Kidney (tissue), 14 donors: Measurements from ENCODE around the gene GPR152. TPM values are rescaled to one million over a fixed set of nuclear protein-coding genes. Genes with fewer than 3 reads are reported as not detected.

Experiments used
- DNase-seq, 5 donors: peaks; one replicate each; pipeline ENCODE4 v3.0.0-alpha.2; 2013 to 2020
- FAIRE-seq: peaks from 2 replicates; lab custom pipeline; 2012; peaks lifted over from hg19 to GRCh38; lab: Jason Lieb, UNC
- H3K27ac ChIP-seq, 2 donors: one replicate each; pipeline ENCODE4 v1.7.0; 2013; ENCODE audit warnings: low read depth in 2 of 2, low read length in 2 of 2, inconsistent platforms in 1 of 2
- H3K27me3 ChIP-seq: one replicate; pipeline ENCODE4 v1.7.1; 2013; ENCODE audit warnings: low read length, inconsistent platforms; ENCODE audit not compliant: control insufficient read depth, insufficient read depth
- H3K36me3 ChIP-seq, 3 donors: one replicate each; pipeline versions ENCODE4 v1.7.0 to v1.7.1; 2013; ENCODE audit warnings: low read length in 3 of 3, control low read depth in 1 of 3, inconsistent platforms in 1 of 3; ENCODE audit not compliant: insufficient read depth in 3 of 3, control insufficient read depth in 2 of 3
- H3K4me1 ChIP-seq, 3 donors: one replicate each; pipeline versions ENCODE4 v1.7.0 to v1.7.1; 2013; ENCODE audit warnings: low read length in 3 of 3, inconsistent platforms in 1 of 3, low read depth in 1 of 3; ENCODE audit not compliant: control insufficient read depth in 2 of 3, insufficient read depth in 2 of 3
- H3K4me3 ChIP-seq, 3 donors: one replicate each; pipeline versions ENCODE4 v1.7.0 to v1.8.1; 2013; ENCODE audit warnings: low read length in 3 of 3, control low read depth in 1 of 3, inconsistent platforms in 1 of 3
- H3K9ac ChIP-seq, 3 donors: one replicate each; pipeline versions ENCODE4 v1.7.0 to v1.7.1; 2013; ENCODE audit warnings: low read length in 3 of 3, control low read depth in 1 of 3, inconsistent platforms in 1 of 3
- H3K9me3 ChIP-seq, 3 donors: one replicate each; pipeline versions ENCODE4 v1.7.0 to v1.7.1; 2013; ENCODE audit warnings: low read length in 3 of 3, control low read depth in 1 of 3, inconsistent platforms in 1 of 3; ENCODE audit not compliant: control insufficient read depth in 2 of 3, insufficient read depth in 1 of 3
- intact Hi-C: fragments of 100-400 bp; cut with DNase I; formaldehyde crosslinking; loops from one replicate; pipeline ENCODE4 v1.11.1; 2022
- polyA plus RNA-seq: library from polyadenylated mRNA; stranded (reverse); fragments of 350-450 nt; fragmentation: Illumina TruSeq; extraction: RNeasy Lipid Tissue Mini Kit (QIAGEN cat#74804); gene quantifications from one replicate; pipeline ENCODE4 v1.2.3, GENCODE V29; 2014; ENCODE audit warnings: low read depth, low replicate concordance; ENCODE audit not compliant: insufficient read depth
- total RNA-seq: library from RNA; stranded (reverse); fragmentation: NEBNext Ultra II Directional; extraction: Animal tissue kit (Norgen Biotek cat#: 25700); gene quantifications from one replicate; pipeline ENCODE4 v1.2.1, GENCODE V29; 2021
- TF ChIP-seq, protein P1 (sequence below): IDR thresholded peaks from 3 replicates; pipeline ENCODE4 v1.5.1; 2012; ENCODE audit warnings: mild to moderate bottlenecking, moderate library complexity, borderline replicate concordance; ENCODE audit not compliant: insufficient read depth; ENCODE audit errors: extremely low read depth
- donor health status: control.
- donor health status: control.
- donor health status: control.
- donor health status: control.
- donor health status: control.
- donor health status: DM: yes; HTN: yes; CAD: no.
- donor health status: Normal renal cell carcinoma (clear cell type).

Gene GPR152
- total and polyA plus RNA-seq, 2 donors from 2014 or later = not detected

DNA sequence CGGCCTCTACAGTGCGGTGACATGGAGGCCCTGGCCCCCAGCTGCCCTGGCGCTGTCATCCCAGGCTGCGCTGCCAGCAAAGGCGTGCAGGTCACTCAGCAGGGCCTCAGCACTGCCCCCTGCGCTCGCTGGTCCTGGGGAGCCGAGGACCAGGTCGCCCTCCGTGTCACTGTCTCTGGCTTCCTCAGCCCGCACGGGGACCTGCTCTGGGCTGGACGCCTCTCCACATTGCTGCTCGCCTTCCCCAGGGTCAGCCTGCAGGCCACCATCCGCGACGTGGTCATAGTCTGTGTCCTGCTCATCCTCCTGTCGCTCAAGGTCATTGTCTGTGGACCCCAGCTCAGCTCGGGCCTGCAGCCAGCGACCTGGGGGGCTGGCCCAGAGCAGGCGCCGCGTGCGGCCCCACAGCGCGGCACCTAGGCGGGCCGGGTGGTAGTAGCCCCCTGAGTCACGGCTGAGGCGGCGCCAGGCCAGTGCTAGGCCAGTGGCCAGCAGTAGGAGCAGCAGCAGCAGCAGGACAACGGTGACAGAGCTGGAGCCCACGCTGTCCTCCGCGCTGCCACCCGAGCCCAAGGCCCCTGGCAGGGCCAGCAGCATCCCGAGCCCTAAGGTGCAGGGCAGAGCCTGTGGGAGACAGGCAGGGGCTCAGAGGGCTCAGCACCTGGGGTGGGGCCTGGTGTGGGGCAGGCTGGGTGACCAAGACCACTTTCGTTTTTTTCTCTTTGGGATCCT lies 16.6 kb downstream of the GPR152 start:
- H3K9ac ChIP-seq = no peak overlapping the region
- intact Hi-C loops = no loop called here
- H3K4me1 ChIP-seq = peaks cover 0 to 4% (median 0%) of the 10 kb centered on the region in 3 donors
- no peak overlapping the region for H3K27ac ChIP-seq
- FAIRE-seq (no peak), DNase-seq (peak in 1 of 5 donors; percentile 77)
- no peak overlapping the region for H3K4me3 ChIP-seq
- no peaks in the 10 kb centered on the region for H3K27me3 ChIP-seq
- H3K36me3 ChIP-seq = peaks cover 0 to 9% (median 7%) of the 10 kb centered on the region in 3 donors
- H3K9me3 ChIP-seq = no peaks in the 10 kb centered on the region
- TF ChIP-seq, protein P1, sequence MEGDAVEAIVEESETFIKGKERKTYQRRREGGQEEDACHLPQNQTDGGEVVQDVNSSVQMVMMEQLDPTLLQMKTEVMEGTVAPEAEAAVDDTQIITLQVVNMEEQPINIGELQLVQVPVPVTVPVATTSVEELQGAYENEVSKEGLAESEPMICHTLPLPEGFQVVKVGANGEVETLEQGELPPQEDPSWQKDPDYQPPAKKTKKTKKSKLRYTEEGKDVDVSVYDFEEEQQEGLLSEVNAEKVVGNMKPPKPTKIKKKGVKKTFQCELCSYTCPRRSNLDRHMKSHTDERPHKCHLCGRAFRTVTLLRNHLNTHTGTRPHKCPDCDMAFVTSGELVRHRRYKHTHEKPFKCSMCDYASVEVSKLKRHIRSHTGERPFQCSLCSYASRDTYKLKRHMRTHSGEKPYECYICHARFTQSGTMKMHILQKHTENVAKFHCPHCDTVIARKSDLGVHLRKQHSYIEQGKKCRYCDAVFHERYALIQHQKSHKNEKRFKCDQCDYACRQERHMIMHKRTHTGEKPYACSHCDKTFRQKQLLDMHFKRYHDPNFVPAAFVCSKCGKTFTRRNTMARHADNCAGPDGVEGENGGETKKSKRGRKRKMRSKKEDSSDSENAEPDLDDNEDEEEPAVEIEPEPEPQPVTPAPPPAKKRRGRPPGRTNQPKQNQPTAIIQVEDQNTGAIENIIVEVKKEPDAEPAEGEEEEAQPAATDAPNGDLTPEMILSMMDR = no peak

DNA sequence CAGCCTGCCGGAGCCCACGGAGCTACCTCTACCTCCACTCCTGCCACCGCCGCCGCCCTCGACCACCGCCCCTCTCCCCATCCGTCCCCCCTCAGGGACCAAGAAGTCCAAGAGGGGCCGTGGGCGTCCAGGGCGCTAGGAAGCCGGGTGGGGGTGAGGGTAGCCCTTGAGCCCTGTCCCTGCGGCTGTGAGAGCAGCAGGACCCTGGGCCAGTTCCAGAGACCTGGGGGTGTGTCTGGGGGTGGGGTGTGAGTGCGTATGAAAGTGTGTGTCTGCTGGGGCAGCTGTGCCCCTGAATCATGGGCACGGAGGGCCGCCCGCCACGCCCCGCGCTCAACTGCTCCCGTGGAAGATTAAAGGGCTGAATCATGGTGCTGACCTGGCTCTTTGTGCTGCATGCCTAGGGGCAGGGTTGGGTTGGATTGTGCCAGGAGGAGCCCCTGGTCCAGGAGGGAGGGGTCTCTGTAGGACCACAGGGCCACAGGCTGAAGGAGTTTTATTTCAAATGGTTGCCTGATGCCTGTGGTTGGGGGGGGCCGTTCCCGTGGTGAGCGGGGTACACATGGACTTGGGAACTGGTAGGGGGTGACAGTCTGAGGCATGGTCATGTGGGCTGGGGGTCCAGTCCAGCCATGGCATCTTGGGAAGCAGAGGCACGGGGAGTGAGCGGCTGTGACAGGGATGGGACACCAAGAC lies 17.4 kb downstream of the GPR152 start:
- FAIRE-seq = no peak
- Histone ChIP-seq H3K9ac (no peak overlapping the region), H3K4me1 (peaks cover 0 to 4% (median 0%) of the 10 kb centered on the region in 3 donors), H3K36me3 (peaks cover 0 to 9% (median 7%) of the 10 kb centered on the region in 3 donors), H3K9me3 (no peaks in the 10 kb centered on the region), H3K27me3 (no peaks in the 10 kb centered on the region), H3K27ac (no peak overlapping the region), H3K4me3 (no peak overlapping the region)
- DNase-seq = no peak
- TF ChIP-seq, protein P1 = no peak
- intact Hi-C loops = no loop called here

DNA sequence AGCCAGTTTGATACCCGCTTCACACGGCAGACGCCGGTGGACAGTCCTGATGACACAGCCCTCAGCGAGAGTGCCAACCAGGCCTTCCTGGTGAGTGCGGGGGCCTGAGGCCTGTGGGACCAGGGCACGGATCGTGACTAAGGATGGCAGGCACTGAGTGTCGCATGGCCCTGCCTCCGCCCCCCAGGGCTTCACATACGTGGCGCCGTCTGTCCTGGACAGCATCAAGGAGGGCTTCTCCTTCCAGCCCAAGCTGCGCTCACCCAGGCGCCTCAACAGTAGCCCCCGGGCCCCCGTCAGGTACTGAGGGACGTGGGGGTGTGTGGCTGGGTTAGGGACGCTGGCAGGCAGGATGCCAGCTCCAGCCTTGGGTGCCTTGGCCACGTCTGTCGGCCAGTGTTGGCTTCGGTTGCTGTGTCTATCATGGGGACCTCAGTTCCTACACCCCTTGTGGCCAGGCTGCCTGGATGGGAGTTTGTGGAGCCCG lies 18.1 kb downstream of the GPR152 start:
- Histone ChIP-seq H3K9ac (no peak overlapping the region), H3K36me3 (peaks cover 0 to 9% (median 8%) of the 10 kb centered on the region in 3 donors), H3K4me3 (no peak overlapping the region), H3K9me3 (no peaks in the 10 kb centered on the region), H3K4me1 (peaks cover 0 to 3% (median 0%) of the 10 kb centered on the region in 3 donors), H3K27ac (no peak overlapping the region), H3K27me3 (no peaks in the 10 kb centered on the region)
- intact Hi-C loops = no loop called here
- FAIRE-seq (no peak), DNase-seq (no peak)
- TF ChIP-seq, protein P1 = no peak
